Heart left ventricle (tissue), 16 donors: ENCODE results near the gene OTUD7B. TPM values are rescaled to one million over a fixed set of nuclear protein-coding genes. Genes with fewer than 3 reads are reported as not detected.

Experiments
- ATAC-seq, 4 donors: fragments of 200-7000 bp; cut with Tn5 transposase; one replicate each; pipeline ENCODE4 v1.9.1; 2020 to 2022; ENCODE audit warnings: moderate library complexity in 4 of 4, mild to moderate bottlenecking in 3 of 4, moderate number of reproducible peaks in 1 of 4
- DNase-seq, 5 donors: peaks; one replicate each; pipeline ENCODE4 v3.0.0-alpha.2; 2020
- H3K27ac ChIP-seq, 12 donors: fragments of 200-600 bp; sonication (generic) in 4 of 12; one replicate each; pipeline versions ENCODE4 v1.5.0 to v1.8.0; 2016 to 2022; ENCODE audit warnings: mild to moderate bottlenecking in 2 of 12
- H3K27me3 ChIP-seq, 9 donors: fragments of 200-600 bp; sonication (generic) in 2 of 9; one replicate each; pipeline versions ENCODE4 v1.5.1 to v1.8.0; 2016 to 2022; ENCODE audit warnings: mild to moderate bottlenecking in 3 of 9
- H3K36me3 ChIP-seq, 9 donors: fragments of 200-600 bp; sonication (generic) in 2 of 9; one replicate each; pipeline versions ENCODE4 v1.5.0 to v1.8.0; 2018 to 2022; ENCODE audit warnings: mild to moderate bottlenecking in 2 of 9
- H3K4me1 ChIP-seq, 12 donors: fragments of 200-600 bp; sonication (generic) in 4 of 12; one replicate each; pipeline versions ENCODE4 v1.5.0 to v1.8.0; 2016 to 2022; ENCODE audit warnings: mild to moderate bottlenecking in 3 of 12
- H3K4me3 ChIP-seq, 12 donors: fragments of 200-600 bp; sonication (generic) in 4 of 12; one replicate each; pipeline versions ENCODE4 v1.5.0 to v1.8.0; 2017 to 2022; ENCODE audit warnings: mild to moderate bottlenecking in 9 of 12, moderate library complexity in 4 of 12
- H3K9me3 ChIP-seq, 12 donors: fragments of 200-600 bp; sonication (generic) in 4 of 12; one replicate each; pipeline versions ENCODE4 v1.5.0 to v1.8.0; 2016 to 2022; ENCODE audit warnings: mild to moderate bottlenecking in 1 of 12
- CTCF ChIP-seq, 12 donors: fragments of 200-600 bp; sonication (generic) in 4 of 12; IDR thresholded peaks; one replicate each; pipeline versions ENCODE4 v1.5.0 to v1.8.0; 2018 to 2022; ENCODE audit warnings: antibody characterized with exemption in 12 of 12, mild to moderate bottlenecking in 5 of 12
- POLR2A ChIP-seq, 2 donors: fragments of 450-650 bp; IDR thresholded peaks; one replicate each; pipeline ENCODE4 v1.6.1; 2017; ENCODE audit warnings: antibody characterized with exemption in 2 of 2, mild to moderate bottlenecking in 2 of 2, moderate library complexity in 2 of 2
- WGBS, 4 donors: extraction: QIAGEN DNeasy Blood & Tissue Kit in 2 of 4; methylation state at CpG; one replicate each; pipeline versions ENCODE4 v1.1.5 to v1.1.7; 2013 to 2018; 5-methylcytosine and 5-hydroxymethylcytosine counted together
- intact Hi-C, 10 donors: fragments of 100-400 bp; cut with DNase I; formaldehyde crosslinking; loops; one replicate each; pipeline versions ENCODE4 v1.11.1 to v1.14.2; 2022
- polyA plus RNA-seq, 2 donors: library from polyadenylated mRNA; stranded (reverse); fragments of 200-250 nt; gene quantifications; one replicate each; pipeline ENCODE4 v1.2.3, GENCODE V29; 2013
- total RNA-seq, 9 donors: library from RNA; depleted of rRNA in 2 of 9; stranded (reverse); fragments of >200 nt in 2 of 9; fragmentation: NEBNext Ultra II Directional in 3 of 9; extraction: Animal tissue kit (Norgen Biotek cat#: 25700) in 3 of 9; gene quantifications; one replicate each; pipeline versions ENCODE4 v1.1.0 to v1.2.4, GENCODE V29; 2016 to 2023
- donor health status: ischemic (EF 13 %, LVEDD 7.1; RV severe dilation, severe dysfunction).
- donor health status: healthy with polysubstance abuse.
- donor health status: DM: no; HTN: yes; CAD: no.
- donor health status: DM: no; HTN: no; CAD: no.
- donor health status: ischemic (EF 25% LVEDD 6.9; RV normal size, moderate dysfunction).
- donor health status: ischemic (EF 25% LVEDD 5.7; RV mildly dilated, moderate dysfunction).
- donor health status: healthy.
- donor health status: DM: yes; HTN: yes; CAD: no.
- donor health status: ischemic (EF 35%, LVEDD 5.7; RV mildly dilated, moderate dysfunction).
- donor health status: nonischemic (EF 11% LVEDD 7.7; RV severe dilation, severe dysfunction).
- donor health status: DM: yes; HTN: yes; CAD: no.
- donor health status: PGD.
- donor health status: ischemic (EF 29% LVEDD 5.4; RV normal size, mild dysfunction).
- donor health status: nonischemic (EF 23%, LVEDD 6.1; RV moderate dilation, normal function).

OTUD7B gene
- total and polyA plus RNA-seq, 11 donors, result 8.1 to 36.2 (median 24.7) TPM

DNA sequence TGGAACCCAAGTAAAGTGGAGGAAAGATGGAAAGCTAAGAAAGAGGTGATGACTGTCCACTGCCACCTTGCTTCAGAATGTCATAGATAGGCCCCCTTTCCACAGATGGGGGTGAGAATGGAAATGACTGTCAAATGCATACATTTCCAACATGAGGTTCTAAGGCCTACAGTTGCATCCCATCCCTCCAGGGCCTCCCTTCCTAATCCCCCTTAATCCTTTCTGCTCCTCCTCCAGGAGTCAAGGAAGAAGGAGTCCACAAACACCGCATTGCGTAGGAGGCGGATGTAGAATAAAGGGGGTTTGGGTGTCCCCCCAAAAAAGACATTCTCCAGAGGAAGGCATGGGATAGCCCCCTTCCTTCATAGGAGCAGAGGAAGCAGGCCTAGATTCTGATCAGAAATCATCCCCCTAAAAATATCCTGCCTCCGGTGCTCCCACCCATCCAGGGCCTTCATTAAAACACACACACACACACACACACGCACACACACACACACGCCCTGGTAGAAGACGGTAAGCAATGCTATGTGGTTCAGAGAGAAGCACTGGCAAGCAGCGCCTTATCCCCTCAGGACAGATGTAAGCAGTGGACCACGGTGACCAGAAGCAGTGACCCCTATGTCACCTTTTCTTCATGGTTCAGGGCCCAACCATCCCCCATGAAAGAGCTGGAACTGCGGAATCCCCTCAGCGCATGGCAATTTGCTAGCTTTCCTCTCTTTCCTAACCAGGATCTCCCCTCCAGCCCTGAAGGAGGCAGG lies 94.9 kb downstream of the OTUD7B start:
- DNase-seq, result no peak
- Histone ChIP-seq H3K4me1 (peaks cover 0 to 18% (median 0%) of the 10 kb centered on the region in 12 donors), H3K4me3 (no peak overlapping the region), H3K27me3 (peaks cover 0 to 12% (median 0%) of the 10 kb centered on the region in 9 donors), H3K36me3 (no peaks in the 10 kb centered on the region), H3K9me3 (no peaks in the 10 kb centered on the region), H3K27ac (no peak overlapping the region)
- WGBS, 4 donors, result 82 to 92% (median 85%) methylated on average over 11 of the region's 11 CpGs
- no peak for ATAC-seq
- no peak for TF ChIP-seq CTCF (IDR thresholded peaks at IDR 0.05)
- TF ChIP-seq POLR2A (IDR thresholded peaks at IDR 0.05), result no peak
- intact Hi-C loops, result no loop called here

DNA sequence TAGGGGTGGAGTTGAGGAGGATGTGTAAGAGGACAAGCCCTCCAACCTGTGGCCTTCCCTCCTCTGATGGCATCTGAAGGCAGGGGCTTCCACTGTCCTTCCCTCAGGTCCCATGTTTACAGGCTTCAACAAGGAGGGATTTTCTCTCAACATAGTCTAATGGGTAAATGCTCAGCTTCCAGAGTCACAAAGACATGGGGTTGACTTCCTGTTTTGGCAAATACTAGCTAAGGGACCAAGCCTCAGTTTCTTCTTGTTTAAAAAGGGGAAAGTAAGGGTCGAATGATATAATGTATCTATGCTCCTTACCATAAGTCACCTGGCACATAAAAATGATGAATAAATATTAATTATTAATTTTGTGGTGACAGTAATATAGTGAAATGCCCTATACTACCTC lies 96.0 kb downstream of the OTUD7B start:
- 86 to 94% (median 91%) methylated on average over 1 of the region's 1 CpG for WGBS, 4 donors

DNA sequence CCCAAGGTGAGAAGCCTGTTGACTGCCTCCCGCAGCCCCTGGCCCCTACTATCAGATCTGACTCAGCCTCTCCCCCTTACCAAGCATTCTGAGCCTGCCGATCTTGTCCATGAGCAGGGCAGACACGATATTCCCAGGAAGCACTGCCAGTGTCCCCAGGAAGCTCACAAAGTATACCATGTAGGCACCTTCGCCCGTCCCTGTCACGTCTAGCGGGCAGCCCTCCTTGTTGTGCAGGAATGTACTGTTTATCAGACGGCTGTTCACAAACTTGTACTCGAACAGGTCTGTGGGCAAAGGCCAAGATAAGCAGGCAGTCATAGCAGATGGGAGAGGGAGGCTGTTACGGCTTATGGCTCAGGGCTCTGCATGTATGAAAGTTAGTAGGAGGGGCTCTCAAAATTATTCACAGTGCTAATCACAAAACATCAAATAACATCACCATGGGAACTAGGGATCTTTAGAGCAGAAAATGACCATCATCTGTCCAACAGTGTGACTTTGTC lies 103.9 kb downstream of the OTUD7B start:
- 53 to 68% (median 61%) methylated on average over 10 of the region's 10 CpGs for WGBS, 4 donors
- peaks cover 0 to 5% (median 0%) of the 10 kb centered on the region in 9 donors for H3K36me3 ChIP-seq

More for the DNA sequence above, 96.0 kb downstream of the OTUD7B start:
- DNase-seq (no peak), ATAC-seq (no peak)
- no peak overlapping the region for H3K27ac ChIP-seq
- peaks cover 0 to 18% (median 0%) of the 10 kb centered on the region in 12 donors for H3K4me1 ChIP-seq
- H3K9me3 ChIP-seq, result no peaks in the 10 kb centered on the region
- peaks cover 0 to 12% (median 0%) of the 10 kb centered on the region in 9 donors for H3K27me3 ChIP-seq
- no peaks in the 10 kb centered on the region for H3K36me3 ChIP-seq
- H3K4me3 ChIP-seq, result no peak overlapping the region
- intact Hi-C loops, result no loop called here
- no peak for TF ChIP-seq CTCF (IDR thresholded peaks at IDR 0.05)
- TF ChIP-seq POLR2A (IDR thresholded peaks at IDR 0.05), result no peak

More for the DNA sequence above, 103.9 kb downstream of the OTUD7B start:
- ATAC-seq (no peak), DNase-seq (no peak)
- H3K4me1 ChIP-seq, result no peaks in the 10 kb centered on the region
- no peaks in the 10 kb centered on the region for H3K9me3 ChIP-seq
- no peak overlapping the region for H3K4me3 ChIP-seq
- intact Hi-C loops, result no loop called here
- no peaks in the 10 kb centered on the region for H3K27me3 ChIP-seq
- H3K27ac ChIP-seq, result no peak overlapping the region
- no peak for TF ChIP-seq POLR2A (IDR thresholded peaks at IDR 0.05)
- no peak for TF ChIP-seq CTCF (IDR thresholded peaks at IDR 0.05)
